Testis (tissue), 3 donors: ENCODE data around the gene EFNA2. TPM values are rescaled to one million over a fixed set of nuclear protein-coding genes. Genes with fewer than 3 reads are reported as not detected.

Source experiments
- DNase-seq: peaks from one replicate; pipeline ENCODE4 v3.0.0-alpha.2; 2019
- H3K27ac ChIP-seq, 2 donors: fragments of 200-600 bp; sonication (generic); one replicate each; pipeline ENCODE4 v1.5.1; 2019
- H3K27me3 ChIP-seq: fragments of 200-600 bp; sonication (generic); one replicate; pipeline ENCODE4 v1.5.1; 2019
- H3K36me3 ChIP-seq: fragments of 200-600 bp; sonication (generic); one replicate; pipeline ENCODE4 v1.5.1; 2017; ENCODE audit warnings: low read depth; ENCODE audit errors: missing control alignments
- H3K4me1 ChIP-seq: fragments of 200-600 bp; sonication (generic); one replicate; pipeline ENCODE4 v1.5.1; 2019
- H3K4me3 ChIP-seq, 2 donors: fragments of 200-600 bp; sonication (generic); one replicate each; pipeline ENCODE4 v1.5.1; 2017 to 2019
- H3K9me3 ChIP-seq: fragments of 200-600 bp; sonication (generic); one replicate; pipeline ENCODE4 v1.5.1; 2017
- POLR2A ChIP-seq: fragments of 450-650 bp; IDR thresholded peaks from one replicate; pipeline ENCODE4 v1.6.1; 2017; ENCODE audit warnings: antibody characterized with exemption, mild to moderate bottlenecking, moderate library complexity
- WGBS, 2 donors: methylation state at CpG; one replicate each; pipeline ENCODE4 v1.1.5; 2018; 5-methylcytosine and 5-hydroxymethylcytosine counted together
- intact Hi-C: fragments of 100-400 bp; cut with DNase I; formaldehyde crosslinking; loops from one replicate; pipeline ENCODE4 v1.15.1; 2023; ENCODE audit warnings: low total_unique reads
- polyA plus RNA-seq: library from polyadenylated mRNA; stranded (reverse); fragments of 350-450 nt; fragmentation: Illumina TruSeq; extraction: RNeasy Lipid Tissue Mini Kit (QIAGEN cat#74804); gene quantifications from one replicate; pipeline ENCODE4 v1.2.3, GENCODE V29; 2014; ENCODE audit warnings: low read depth, low replicate concordance; ENCODE audit not compliant: insufficient read depth
- total RNA-seq, 2 donors: library from RNA; depleted of rRNA; stranded (reverse); fragments of >200 nt; gene quantifications; one replicate each; pipeline ENCODE4 v1.2.3, GENCODE V29; 2016
- TF ChIP-seq, protein P1 (sequence below), 3 experiments: fragments of 450-650 bp in 2 of 3; fragments of 200-600 bp in 1 of 3; sonication (generic) in 1 of 3; IDR thresholded peaks; one replicate each; pipeline ENCODE4 v1.5.1; 2016 to 2019; ENCODE audit warnings: antibody characterized with exemption in 3 of 3, mild to moderate bottlenecking in 2 of 3, moderate library complexity in 1 of 3

EFNA2 gene
- total and polyA plus RNA-seq, 3 donors from 2014 or later = 0.61 to 2.9 (median 1.5) TPM

GRCh38 chr19:1350867-1351266 lies 65.2 kb downstream of the EFNA2 start:
- Histone ChIP-seq H3K4me1 (peaks cover 13% of the 10 kb centered on the region), H3K27ac (no peak overlapping the region), H3K27me3 (no peaks in the 10 kb centered on the region), H3K9me3 (no peaks in the 10 kb centered on the region), H3K36me3 (no peaks in the 10 kb centered on the region), H3K4me3 (no peak overlapping the region)
- DNase-seq = no peak
- WGBS, 2 donors = 38 to 39% methylated on average over 5 of the region's 5 CpGs
- intact Hi-C loops = no loop called here
- TF ChIP-seq POLR2A = no peak
- TF ChIP-seq, protein P1, sequence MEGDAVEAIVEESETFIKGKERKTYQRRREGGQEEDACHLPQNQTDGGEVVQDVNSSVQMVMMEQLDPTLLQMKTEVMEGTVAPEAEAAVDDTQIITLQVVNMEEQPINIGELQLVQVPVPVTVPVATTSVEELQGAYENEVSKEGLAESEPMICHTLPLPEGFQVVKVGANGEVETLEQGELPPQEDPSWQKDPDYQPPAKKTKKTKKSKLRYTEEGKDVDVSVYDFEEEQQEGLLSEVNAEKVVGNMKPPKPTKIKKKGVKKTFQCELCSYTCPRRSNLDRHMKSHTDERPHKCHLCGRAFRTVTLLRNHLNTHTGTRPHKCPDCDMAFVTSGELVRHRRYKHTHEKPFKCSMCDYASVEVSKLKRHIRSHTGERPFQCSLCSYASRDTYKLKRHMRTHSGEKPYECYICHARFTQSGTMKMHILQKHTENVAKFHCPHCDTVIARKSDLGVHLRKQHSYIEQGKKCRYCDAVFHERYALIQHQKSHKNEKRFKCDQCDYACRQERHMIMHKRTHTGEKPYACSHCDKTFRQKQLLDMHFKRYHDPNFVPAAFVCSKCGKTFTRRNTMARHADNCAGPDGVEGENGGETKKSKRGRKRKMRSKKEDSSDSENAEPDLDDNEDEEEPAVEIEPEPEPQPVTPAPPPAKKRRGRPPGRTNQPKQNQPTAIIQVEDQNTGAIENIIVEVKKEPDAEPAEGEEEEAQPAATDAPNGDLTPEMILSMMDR (IDR thresholded peaks at IDR 0.05) = no peak

Other genes with a start within 250 kb of the EFNA2 start
- gene ABCA7, start 245.8 kb upstream of the EFNA2 start, total RNA-seq = 10 to 100 TPM; 12.1 to 14.6 TPM
- gene ABCA7, start 245.8 kb upstream of the EFNA2 start, polyA plus RNA-seq = 7.3 TPM
- gene ARHGAP45, start 218.7 kb upstream of the EFNA2 start, total RNA-seq = 10 to 100 TPM; 20.7 to 31.7 TPM
- gene ARHGAP45, start 218.7 kb upstream of the EFNA2 start, polyA plus RNA-seq = 14.1 TPM
- gene POLR2E, start 190.5 kb upstream of the EFNA2 start, total RNA-seq = 100 to 1,000 TPM in 1 of 2 donors, 10 to 100 TPM in 1; 96.5 to 143 TPM
- gene POLR2E, start 190.5 kb upstream of the EFNA2 start, polyA plus RNA-seq = 246 TPM
- gene GPX4, start 181.9 kb upstream of the EFNA2 start, total RNA-seq = 1,000 to 10,000 TPM; 1,153 to 1,773 TPM
- 1,893 TPM for gene GPX4, start 181.9 kb upstream of the EFNA2 start, polyA plus RNA-seq
- 10 to 100 TPM; 58.9 to 65.0 TPM for gene SBNO2, start 111.6 kb upstream of the EFNA2 start, total RNA-seq
- gene SBNO2, start 111.6 kb upstream of the EFNA2 start, polyA plus RNA-seq = 34.3 TPM
- 100 to 1,000 TPM; 194 to 209 TPM for gene STK11, start 80.1 kb upstream of the EFNA2 start, total RNA-seq
- 197 TPM for gene STK11, start 80.1 kb upstream of the EFNA2 start, polyA plus RNA-seq
- 1 to 10 TPM; 5.2 to 6.6 TPM for gene CBARP, start 47.9 kb upstream of the EFNA2 start, total RNA-seq
- gene CBARP, start 47.9 kb upstream of the EFNA2 start, polyA plus RNA-seq = 1.5 TPM
- 100 to 1,000 TPM; 104 to 166 TPM for gene ATP5F1D, start 44.1 kb upstream of the EFNA2 start, total RNA-seq
- gene ATP5F1D, start 44.1 kb upstream of the EFNA2 start, polyA plus RNA-seq = 94.5 TPM
- gene MIDN, start 37.3 kb upstream of the EFNA2 start, total RNA-seq = 10 to 100 TPM; 38.2 to 42.4 TPM
- 30.3 TPM for gene MIDN, start 37.3 kb upstream of the EFNA2 start, polyA plus RNA-seq
- gene CIRBP, start 16.5 kb upstream of the EFNA2 start, total RNA-seq = 100 to 1,000 TPM; 621 to 661 TPM
- gene CIRBP, start 16.5 kb upstream of the EFNA2 start, polyA plus RNA-seq = 483 TPM
- 100 to 1,000 TPM; 111 to 128 TPM for gene FAM174C, start 10.3 kb upstream of the EFNA2 start, total RNA-seq
- 51.6 TPM for gene FAM174C, start 10.3 kb upstream of the EFNA2 start, polyA plus RNA-seq
- gene NDUFS7, start 98.0 kb downstream of the EFNA2 start, total RNA-seq = 100 to 1,000 TPM; 170 to 176 TPM
- 172 TPM for gene NDUFS7, start 98.0 kb downstream of the EFNA2 start, polyA plus RNA-seq
- 100 to 1,000 TPM; 144 to 191 TPM for gene GAMT, start 115.7 kb downstream of the EFNA2 start, total RNA-seq
- 92.2 TPM for gene GAMT, start 115.7 kb downstream of the EFNA2 start, polyA plus RNA-seq
- 10 to 100 TPM; 97.9 to 99.6 TPM for gene DAZAP1, start 121.7 kb downstream of the EFNA2 start, total RNA-seq
- gene DAZAP1, start 121.7 kb downstream of the EFNA2 start, polyA plus RNA-seq = 215 TPM
- gene RPS15, start 152.5 kb downstream of the EFNA2 start, total RNA-seq = 1,000 to 10,000 TPM; 1,248 to 1,750 TPM
- 768 TPM for gene RPS15, start 152.5 kb downstream of the EFNA2 start, polyA plus RNA-seq
- 1 to 10 TPM; 4.6 to 5.9 TPM for gene APC2, start 164.2 kb downstream of the EFNA2 start, total RNA-seq
- 2.8 TPM for gene APC2, start 164.2 kb downstream of the EFNA2 start, polyA plus RNA-seq
- gene C19orf25, start 193.3 kb downstream of the EFNA2 start, total RNA-seq = 10 to 100 TPM; 55.4 to 72.5 TPM
- 39.3 TPM for gene C19orf25, start 193.3 kb downstream of the EFNA2 start, polyA plus RNA-seq
- gene PCSK4, start 204.5 kb downstream of the EFNA2 start, total RNA-seq = 100 to 1,000 TPM; 108 to 203 TPM
- gene PCSK4, start 204.5 kb downstream of the EFNA2 start, polyA plus RNA-seq = 179 TPM
- 100 to 1,000 TPM; 429 to 454 TPM for gene REEP6, start 205.3 kb downstream of the EFNA2 start, total RNA-seq
- gene REEP6, start 205.3 kb downstream of the EFNA2 start, polyA plus RNA-seq = 386 TPM
- 10 to 100 TPM; 10.7 to 17.9 TPM for gene ADAMTSL5, start 227.1 kb downstream of the EFNA2 start, total RNA-seq
- 7.2 TPM for gene ADAMTSL5, start 227.1 kb downstream of the EFNA2 start, polyA plus RNA-seq
- gene PLK5, start 238.2 kb downstream of the EFNA2 start, total RNA-seq = 10 to 100 TPM; 13.4 to 31.5 TPM
- gene PLK5, start 238.2 kb downstream of the EFNA2 start, polyA plus RNA-seq = 2.4 TPM